NCI-H1436 (cell line): ENCODE results near the gene POTEC.
"Not testable (repeated sequence)": the region's sequence is repeated elsewhere in the genome, so short reads cannot be mapped to it uniquely, and the experiment has no call there.

Source experiments
- DNase-seq: peaks from one replicate; lab custom pipeline; 2025; lab: John Stamatoyannopoulos, UW

POTEC gene

DNA sequence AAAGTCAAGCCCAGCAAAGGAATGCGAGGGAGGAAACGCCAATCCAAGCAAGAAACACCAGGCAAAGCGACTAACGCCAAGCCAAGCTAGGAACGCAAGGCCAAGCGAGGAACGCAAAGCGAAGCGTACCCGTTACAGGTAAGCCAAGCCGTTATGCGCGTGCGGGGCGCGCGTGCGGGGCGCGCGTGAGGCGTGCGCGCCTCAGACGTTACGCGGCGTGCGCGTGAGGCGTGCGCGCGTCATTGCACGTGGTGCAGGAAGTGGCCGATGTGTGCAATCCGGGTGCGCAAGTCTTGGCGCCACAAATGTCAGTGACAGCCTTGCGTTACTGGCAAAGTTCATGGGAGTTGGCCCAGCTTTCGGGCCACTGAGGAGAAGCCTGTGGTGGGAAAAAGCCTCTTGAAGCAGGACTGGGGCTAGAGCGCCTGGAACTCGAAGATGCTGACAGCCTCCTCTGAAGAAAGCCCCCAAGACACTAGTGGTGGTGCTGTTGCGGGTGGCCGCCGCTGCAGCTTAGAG, at the start of gene POTEC:
Gene POTEC (minus strand): TSS at position 155 of the 519 bp plus-strand sequence. CDS start 454 bp downstream, outside the sequence.
- not testable (repeated sequence) for DNase-seq

DNA sequence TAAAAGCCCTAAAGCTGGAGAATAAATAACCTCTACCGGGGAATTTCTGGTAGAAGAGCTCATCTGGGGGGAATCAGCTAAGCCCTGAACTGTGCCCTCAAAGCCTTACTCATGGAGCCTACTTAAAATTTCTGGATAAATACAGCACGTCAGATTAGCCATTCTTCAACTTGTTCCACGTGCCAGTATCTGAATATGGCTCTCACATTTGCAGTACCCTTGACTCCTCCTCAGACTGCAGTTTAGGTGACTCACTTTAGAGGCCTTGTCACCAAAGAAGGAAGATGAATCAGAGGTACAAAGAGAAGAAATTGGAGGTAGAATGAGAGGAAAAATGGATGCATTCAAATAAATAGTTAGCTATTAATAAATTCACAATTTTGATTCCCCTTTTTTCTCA, 34.6 kb upstream of the POTEC start:
- no peak for DNase-seq

DNA sequence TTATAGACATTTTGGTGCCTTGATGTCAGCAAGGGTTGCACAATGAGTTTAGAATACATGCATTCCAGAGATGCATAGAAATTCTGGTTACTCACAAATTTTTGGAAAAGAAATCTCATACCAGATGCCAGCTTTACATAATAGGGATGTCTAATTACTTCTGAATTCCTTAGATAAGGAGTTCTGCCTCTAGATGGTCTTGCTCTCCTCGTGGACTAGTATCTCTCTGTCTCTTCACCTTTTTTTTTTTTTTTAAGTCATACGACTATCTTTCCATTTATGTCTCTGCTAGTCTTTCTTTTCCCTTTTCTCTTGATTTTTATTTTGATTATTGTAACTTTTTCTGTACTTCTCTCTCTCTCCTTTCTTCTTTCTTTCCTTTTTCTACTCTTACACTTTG, 16.1 kb upstream of the POTEC start:
- not testable (repeated sequence) for DNase-seq

DNA sequence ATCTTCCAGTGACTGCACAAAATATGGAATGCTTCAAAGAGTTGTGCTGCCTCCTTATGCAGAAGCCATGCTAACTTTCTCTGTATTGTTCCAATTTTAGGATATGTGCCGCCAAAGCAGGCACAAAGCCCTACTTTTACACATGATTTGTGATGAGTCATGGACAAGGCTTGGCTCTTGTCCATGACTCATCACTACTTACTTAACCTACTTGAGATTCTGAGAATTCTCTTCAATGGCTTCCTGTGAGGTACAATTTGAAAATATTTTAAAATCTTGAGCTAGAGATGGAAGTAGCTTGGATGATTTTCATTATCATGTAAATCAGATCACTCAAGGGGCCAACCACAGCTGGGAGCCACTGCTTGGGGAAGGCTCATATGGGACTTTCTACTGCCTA, 11.7 kb downstream of the POTEC start:
- DNase-seq: not testable (repeated sequence)

DNA sequence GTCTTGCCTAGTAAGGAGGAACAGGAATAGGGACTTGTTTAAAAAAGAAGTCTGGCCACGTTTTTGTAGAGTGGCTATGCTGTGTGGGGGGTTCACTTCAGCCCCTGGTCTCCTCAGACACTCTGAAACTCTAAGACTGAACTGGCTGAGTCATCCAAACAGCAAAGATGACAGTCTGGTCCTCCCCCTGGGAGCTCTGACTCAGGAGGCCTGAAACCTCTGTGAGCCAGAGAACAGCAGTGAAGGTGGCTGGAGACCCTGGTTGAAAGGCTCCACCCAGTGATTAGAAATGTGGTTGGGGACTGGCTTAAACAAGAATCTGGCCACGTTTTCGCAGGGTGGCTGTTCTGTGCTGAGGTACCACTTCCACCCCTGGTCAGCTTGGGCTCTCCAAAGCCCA, 32.7 kb downstream of the POTEC start:
- not testable (repeated sequence) for DNase-seq

DNA sequence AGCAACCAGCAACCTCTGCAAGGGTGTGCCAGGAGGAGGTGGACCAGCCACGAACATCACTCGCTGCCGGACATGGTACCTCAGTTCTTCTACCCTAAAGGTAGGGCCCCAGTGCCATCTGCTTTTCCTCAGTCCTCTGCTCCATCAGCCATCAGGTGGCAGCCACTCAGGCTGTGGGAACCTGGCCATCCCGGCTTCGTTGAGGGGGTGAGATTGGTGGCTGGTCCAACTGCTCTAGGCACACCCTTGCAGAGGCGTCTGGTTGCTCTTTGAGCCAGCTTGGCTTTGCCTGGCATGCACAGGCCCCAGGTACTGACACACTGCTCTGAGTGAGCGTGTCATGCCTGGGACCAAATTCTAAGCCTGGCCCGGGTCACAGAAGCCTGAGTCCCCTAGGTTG, 39.7 kb downstream of the POTEC start:
- not testable (repeated sequence) for DNase-seq

DNA sequence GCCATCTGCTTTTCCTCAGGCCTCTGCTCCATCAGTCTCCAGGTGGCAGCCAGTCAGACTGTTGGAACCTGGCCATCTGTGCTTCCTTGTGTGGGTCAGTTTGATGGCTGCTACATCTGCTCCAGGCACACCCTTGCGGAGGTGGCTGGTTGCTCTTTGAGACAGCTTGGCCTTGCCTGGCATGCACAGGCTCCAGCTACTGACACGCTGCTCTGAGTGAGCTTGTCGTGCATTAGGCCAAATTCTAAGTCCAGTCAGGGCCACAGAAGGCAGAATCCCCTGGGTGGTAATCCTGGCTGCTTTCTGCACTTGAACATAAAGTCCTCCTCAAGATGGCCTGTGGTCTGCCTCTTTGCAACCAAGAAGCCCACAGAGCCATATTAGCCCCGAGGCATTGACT, 41.5 kb downstream of the POTEC start:
- DNase-seq: not testable (repeated sequence)

DNA sequence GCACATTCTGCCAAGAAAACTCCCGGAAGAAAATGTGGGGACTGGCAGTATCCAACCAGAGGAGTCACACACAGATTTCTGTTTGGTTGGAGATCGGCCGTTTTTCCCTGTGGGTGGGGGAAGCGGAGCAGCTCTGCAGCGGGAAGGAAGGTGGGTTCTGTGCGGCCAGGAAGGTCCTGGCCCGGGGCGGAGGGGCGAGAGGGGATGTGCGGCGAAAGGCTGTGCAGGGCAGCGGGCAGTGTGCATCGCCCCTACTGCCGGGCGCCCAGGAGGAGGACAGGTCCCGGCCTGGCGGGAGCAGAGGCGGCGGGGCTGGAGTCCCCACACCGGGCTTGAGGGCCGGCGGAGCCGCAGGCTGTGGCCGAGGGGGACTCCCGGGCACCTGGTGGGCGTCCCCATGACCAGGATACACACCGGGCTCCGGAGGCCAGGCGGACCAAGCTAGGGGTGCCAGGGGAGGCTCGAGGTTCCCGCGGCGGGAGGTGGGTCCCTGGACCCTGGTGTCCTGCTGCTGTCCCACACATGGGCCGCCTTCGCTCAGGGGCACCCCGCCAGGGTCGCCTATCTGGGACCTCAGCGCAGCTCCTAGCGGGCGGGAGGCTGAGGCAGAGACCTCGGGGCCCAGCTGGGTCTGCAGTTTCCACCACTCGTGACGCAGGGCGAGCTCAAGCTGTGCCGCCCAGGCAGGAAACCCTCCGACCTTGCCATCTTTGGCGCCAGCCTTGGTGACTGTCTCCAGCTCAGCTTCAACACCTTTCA, 54.0 kb downstream of the POTEC start:
- not testable (repeated sequence) for DNase-seq

DNA sequence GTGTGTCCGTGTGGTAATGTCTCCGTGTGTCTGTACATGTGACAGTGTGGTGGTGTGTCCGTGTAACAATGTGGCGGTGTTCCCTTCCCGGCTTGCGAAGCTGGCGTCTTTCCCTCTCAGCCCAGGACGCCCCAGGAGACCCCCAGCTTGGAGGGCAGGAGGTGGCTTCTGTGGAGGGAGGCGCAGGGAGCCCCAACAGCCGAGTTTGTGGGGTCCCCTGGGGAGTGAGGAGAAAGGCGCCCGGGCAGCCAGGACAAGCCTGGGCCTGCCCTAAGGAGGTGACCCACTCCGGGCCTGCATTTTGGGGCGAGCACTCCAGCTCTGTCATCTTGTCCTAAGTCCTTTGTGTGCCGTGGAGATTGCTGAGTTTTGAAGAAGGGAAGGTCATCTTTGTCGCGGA, 54.6 kb downstream of the POTEC start:
- DNase-seq: not testable (repeated sequence)

DNA sequence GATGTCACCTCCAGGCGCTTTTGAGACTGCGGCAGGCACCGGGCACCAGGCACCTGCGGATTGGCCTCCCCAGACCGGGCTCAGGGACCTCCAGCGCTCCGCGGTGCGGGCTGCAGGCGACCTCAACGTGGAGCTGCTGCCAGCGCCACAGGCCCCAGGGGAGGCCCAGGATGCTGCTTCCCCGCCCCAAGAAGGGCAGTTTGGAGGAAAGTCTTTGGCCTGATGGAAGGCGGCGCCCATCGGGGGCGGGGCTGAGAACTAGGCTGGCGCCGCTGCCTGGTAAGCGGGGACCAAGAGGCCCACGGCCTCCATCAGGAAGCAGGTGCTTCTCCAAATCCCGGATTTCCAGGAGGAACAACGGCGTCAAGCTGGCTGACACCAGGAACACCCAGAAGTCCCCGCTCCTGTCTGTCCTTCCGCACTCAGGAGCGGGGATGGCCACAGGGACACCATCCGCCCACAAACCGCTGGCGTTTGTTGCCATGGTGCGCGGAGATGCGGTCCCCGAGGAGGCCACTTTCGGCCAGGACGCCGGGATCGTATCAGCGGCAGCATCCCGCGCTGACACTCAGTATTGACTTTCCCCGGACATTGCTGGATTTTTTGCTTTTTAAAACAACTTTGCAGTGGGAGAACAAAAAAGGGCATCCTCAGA, 56.3 kb downstream of the POTEC start:
- not testable (repeated sequence) for DNase-seq

DNA sequence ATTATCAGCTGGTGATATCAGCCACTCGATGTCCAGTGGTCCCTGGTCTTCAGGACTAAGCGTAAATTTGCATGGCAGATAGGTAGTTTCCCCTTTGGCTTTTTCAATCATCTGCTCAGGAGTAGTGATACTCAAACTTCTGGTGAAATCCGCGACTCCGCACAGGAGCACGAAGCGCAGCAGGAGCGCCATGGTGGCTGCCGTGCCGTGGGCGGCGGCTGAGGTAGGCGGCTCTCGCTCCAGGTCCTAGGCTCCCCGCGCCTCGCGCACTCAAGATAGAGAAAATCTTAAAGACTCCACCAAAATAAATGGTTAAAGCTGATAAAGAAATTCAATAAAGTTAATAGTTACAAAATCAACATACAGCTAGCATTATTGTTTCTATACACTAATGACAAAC, 64.3 kb downstream of the POTEC start:
- not testable (repeated sequence) for DNase-seq

DNA sequence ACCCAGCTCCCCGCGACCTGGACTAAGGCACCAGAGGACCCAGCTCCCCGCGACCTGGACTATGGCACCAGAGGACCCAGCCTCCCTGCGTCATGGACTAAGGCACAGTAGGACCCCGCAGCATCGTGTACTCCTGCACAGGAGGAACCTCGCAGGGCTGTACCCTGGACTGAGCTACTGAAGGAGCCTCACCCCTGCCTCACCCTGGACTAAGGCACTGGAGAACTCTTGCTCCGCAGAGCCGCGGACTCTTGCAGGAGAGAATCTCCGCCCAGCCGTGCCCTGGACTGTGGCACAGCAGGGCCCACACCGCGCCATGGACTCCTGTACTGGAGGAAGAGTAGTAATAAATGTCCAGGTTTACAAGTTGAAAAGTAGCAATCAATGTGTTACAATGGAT, 67.9 kb downstream of the POTEC start:
- not testable (repeated sequence) for DNase-seq

DNA sequence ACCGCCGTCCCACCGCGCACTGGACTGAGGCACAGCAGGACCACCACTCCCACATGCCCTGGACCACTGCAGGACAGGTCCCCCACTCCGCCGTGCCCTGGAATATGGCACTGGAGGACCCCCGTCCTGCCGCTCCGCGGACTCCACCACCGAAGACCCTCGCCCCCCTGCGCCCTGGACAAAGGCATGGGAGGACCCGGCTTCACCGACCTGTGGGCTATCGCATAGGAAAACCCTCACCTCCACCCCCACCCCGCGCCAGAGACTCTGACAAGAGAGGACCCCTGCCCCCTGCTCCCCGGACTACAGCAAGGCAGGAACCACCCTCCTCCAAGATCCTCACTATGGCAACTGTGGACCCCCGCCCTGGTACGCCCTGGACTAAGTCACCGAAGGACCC, 68.6 kb downstream of the POTEC start:
- DNase-seq: not testable (repeated sequence)

DNA sequence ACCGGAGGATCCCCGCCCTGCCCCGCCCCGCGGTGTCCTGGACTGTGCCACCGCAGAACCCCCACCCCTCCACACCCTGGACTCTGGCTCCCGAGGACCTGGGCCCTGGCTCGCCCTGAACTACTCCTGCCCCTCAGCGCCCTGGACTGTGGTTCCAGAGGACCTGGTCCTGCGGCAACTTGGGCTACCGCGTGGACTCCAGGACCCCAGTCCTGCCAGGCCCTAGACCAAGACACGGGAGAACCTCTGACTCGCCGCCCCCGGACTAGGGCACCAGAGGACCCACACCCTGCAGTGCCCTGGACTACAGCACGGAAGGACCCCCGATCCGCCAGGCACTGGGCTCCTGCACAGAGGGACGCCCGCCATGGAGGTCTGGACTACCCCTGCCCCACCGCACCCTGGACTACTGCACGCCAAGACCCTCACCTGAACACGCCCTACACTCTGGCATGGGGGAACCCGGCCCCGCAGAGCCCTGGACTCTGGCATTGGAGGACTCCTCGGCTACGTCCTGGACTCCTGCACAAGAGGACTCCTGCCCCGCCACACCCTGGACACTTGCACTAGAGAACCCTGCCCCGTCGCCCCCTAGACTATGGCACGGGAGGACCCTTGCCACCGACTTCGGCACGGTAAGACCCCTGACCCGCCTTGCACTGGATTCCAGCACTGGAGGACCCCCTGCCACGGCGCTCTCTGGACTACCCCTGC, 69.2 kb downstream of the POTEC start:
- DNase-seq: not testable (repeated sequence)

DNA sequence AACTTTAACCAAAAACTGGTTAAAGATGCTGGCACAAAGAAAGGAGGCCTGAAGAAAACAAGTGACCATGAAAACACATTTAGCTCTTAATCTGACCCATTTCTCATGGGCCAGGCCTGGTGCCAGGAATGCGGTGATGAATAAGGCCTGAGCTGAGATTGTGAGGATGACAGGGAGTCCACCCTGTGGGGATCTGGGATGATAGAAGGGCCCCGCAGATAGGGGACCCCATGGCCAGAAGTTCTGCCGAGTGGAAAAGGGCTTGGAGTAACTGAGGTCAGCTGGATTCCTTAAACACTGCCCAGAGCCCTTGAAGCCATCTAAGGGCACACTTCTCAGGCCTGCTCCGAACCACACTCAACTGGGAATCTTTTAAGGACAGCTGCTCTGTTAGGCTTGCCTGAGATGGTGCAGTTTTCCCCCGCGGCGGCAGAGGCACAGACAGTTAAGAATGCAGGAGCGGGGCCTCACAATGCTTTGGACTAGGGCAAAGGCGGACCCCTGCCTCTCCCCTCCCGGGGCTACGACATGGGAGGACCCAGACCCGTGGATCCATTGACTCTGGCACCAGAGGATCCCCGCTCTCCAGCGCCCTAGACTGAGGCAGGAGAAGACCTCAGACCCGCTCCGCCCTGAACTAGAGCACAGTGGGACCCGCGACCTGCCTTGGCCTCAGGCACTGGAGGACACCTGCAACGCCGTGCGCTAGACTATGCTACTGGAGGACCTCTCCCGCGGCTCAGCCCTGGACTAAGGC, 70.0 kb downstream of the POTEC start:
- DNase-seq: not testable (repeated sequence)

DNA sequence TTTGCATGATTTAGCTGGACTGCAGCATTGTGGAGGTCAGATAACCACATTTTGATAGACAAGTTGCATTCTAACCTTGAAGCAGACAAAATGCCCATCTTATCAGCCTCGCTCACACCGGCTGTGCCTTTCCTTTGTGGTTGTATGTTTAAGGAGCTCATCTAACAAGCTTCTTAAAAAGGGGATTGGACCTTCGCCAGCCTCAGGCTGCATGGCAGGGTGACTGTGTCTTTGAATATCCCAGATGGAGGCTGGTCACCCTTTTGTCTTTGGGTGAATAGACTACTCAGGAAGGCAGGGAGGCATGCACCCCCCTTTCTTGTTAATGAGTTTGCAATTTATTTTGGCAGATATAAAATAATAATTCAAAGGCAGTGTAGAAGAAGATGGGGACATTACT, 72.1 kb downstream of the POTEC start:
- not testable (repeated sequence) for DNase-seq

DNA sequence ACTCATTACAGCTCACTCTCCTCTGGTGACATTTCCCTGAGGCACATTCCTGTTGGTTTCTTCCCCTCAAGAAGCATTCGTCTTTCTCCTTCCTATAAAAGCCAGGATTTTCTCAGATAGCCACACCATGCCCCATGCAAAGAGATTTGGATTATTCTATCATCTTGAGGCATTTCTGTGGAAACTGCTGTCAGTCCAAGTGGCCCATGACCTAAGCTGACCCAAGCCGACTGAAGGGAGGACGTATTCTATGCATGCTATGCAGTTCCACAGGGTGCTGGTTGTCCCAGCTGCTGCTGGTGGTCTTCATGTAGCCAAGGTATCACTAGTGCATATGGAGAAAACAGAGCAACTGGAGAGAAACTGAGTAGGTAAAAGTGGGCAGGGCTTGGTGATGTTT, 73.0 kb downstream of the POTEC start:
- DNase-seq: not testable (repeated sequence)

DNA sequence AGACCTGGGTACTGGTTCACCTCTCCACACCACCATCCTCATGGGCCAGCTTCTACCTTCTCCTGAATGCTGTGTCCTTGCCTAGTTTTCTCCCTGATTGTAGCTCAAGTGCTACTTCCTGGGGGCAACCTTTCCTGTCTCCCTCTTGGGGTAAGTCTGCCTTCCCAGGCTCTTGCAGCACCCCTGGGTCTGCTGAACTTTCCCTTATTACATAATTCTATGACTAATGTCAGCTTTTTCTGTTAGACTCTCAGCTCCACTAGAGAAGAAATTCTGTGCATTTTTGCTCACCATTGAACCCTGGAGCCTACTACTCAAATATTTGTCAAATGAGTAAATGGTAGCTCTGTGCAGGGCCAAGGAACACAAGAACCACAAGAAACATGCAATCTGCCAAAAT, 73.4 kb downstream of the POTEC start:
- DNase-seq: not testable (repeated sequence)

DNA sequence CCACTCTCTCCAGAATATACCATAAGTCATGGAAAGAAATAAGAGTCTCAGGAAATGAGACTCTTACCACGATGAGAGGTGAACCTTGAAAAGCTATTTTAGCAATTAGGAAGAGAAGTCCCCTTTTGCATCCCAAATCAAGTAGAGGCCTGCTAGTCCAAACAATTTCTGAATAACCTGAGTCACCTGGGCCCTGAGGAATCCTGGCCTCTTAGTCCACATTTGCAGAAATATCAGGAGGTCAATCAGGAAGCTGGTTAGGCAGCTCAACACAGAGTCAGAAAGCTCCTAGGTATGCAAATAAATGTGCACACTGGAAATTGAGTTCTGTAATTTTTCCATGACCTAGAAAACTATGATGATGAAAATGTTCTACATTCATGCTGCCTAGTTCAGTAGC, 77.4 kb downstream of the POTEC start:
- not testable (repeated sequence) for DNase-seq
